ENCODE results near the gene ZNF417. TPM values are rescaled to one million over a fixed set of nuclear protein-coding genes. Genes with fewer than 3 reads are reported as not detected.
"Not testable (repeated sequence)": the region's sequence is repeated elsewhere in the genome, so short reads cannot be mapped to it uniquely, and the experiment has no call there.

Gene ZNF417
- total and polyA plus RNA-seq, 2 donors (not counting 1 experiment from before 2014, with no cell fraction given): 5.9 to 22.1 TPM

DNA sequence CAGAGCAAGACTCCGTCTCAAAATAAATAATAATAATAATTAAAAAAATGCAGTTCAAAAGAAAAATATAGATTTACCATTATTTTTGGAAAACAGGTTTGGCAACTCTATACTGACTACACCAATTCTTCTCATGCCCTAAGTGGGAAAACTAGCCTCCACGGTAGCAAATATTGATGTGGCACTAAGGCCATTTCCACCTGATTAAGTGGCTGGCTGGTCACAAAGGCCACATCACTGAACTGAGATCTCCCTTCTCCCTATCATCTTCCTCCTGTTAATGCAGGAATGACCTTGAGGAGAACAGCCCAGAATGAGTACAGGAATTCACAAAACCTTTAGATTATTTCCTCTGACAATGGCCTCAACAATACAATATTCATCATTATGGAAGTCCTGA is 46.2 kb downstream of the ZNF417 start:
- Histone ChIP-seq H3K27me3 (ENCODE audit: control insufficient read depth, insufficient read depth, low read length) (no peaks in the 10 kb centered on the region), H3K36me3 (ENCODE audit: control insufficient read depth, insufficient read depth, low read length) (peaks cover 15% of the 10 kb centered on the region), H3K27ac (ENCODE audit: insufficient read depth, low read length) (no peak overlapping the region), H3K9me3 (ENCODE audit: control insufficient read depth, insufficient read depth, low read depth, low read length) (peaks cover 12% of the 10 kb centered on the region), H3K4me2 (ENCODE audit: extremely low read depth, insufficient read depth, low read length) (no peak overlapping the region), H3K4me3 (replicated peaks in 1 of 4; ENCODE audit: control extremely low read depth in 1 of 4, insufficient read depth in 1 of 4, low read depth in 3 of 4, low read length in 4 of 4) (no peak overlapping the region), H3K9ac (ENCODE audit: insufficient read depth, low read length) (no peak overlapping the region), H3K79me2 (ENCODE audit: control insufficient read depth, insufficient read depth, low read length) (no peaks in the 10 kb centered on the region), H2AFZ (ENCODE audit: low read length) (no peak overlapping the region), H4K20me1 (ENCODE audit: control insufficient read depth, extremely low read depth, insufficient read depth, low read length) (no peaks in the 10 kb centered on the region), H3K4me1 (ENCODE audit: control insufficient read depth, extremely low read depth, insufficient read depth, low read length) (no peaks in the 10 kb centered on the region)
- no peak for DNase-seq (ENCODE audit: low read depth in 2 of 2)
- TF ChIP-seq, protein P1, sequence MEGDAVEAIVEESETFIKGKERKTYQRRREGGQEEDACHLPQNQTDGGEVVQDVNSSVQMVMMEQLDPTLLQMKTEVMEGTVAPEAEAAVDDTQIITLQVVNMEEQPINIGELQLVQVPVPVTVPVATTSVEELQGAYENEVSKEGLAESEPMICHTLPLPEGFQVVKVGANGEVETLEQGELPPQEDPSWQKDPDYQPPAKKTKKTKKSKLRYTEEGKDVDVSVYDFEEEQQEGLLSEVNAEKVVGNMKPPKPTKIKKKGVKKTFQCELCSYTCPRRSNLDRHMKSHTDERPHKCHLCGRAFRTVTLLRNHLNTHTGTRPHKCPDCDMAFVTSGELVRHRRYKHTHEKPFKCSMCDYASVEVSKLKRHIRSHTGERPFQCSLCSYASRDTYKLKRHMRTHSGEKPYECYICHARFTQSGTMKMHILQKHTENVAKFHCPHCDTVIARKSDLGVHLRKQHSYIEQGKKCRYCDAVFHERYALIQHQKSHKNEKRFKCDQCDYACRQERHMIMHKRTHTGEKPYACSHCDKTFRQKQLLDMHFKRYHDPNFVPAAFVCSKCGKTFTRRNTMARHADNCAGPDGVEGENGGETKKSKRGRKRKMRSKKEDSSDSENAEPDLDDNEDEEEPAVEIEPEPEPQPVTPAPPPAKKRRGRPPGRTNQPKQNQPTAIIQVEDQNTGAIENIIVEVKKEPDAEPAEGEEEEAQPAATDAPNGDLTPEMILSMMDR (conservative IDR thresholded peaks at IDR 0.05 in 1 of 2, IDR thresholded peaks at IDR 0.05 in 1 of 2; ENCODE audit: low read depth in 1 of 2, low read length in 2 of 2): no peak
- TF ChIP-seq EZH2 (IDR thresholded peaks at IDR 0.05; ENCODE audit: low read length, missing control alignments): no peak

DNA sequence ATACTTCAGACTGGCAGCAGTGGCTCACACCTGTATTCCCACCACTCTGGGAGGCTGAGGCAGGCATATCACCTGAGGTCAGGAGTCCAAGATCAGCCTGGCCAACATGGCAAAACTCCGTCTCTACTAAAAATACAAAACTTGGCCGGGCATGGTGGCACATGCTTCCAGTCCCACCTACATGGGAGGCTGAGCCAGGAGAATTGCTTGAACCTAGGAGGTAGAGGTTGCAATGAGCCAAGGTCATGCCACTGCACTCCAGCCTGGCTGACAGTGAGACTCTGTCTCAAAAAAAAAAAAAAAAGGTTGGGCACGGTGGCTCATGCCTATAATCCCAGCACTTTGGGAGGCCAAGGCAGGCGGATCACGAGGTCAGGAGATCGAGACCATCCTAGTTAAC is 46.7 kb downstream of the ZNF417 start:
- not testable (repeated sequence) for H2AFZ ChIP-seq (ENCODE audit: low read length); H3K4me2 ChIP-seq (ENCODE audit: extremely low read depth, insufficient read depth, low read length); DNase-seq (ENCODE audit: low read depth in 2 of 2); H3K27me3 ChIP-seq (ENCODE audit: control insufficient read depth, insufficient read depth, low read length); H4K20me1 ChIP-seq (ENCODE audit: control insufficient read depth, extremely low read depth, insufficient read depth, low read length); H3K4me1 ChIP-seq (ENCODE audit: control insufficient read depth, extremely low read depth, insufficient read depth, low read length); H3K4me3 ChIP-seq (replicated peaks in 1 of 4; ENCODE audit: control extremely low read depth in 1 of 4, insufficient read depth in 1 of 4, low read depth in 3 of 4, low read length in 4 of 4); H3K9ac ChIP-seq (ENCODE audit: insufficient read depth, low read length); H3K79me2 ChIP-seq (ENCODE audit: control insufficient read depth, insufficient read depth, low read length); H3K27ac ChIP-seq (ENCODE audit: insufficient read depth, low read length)
- peaks cover 15% of the 10 kb centered on the region for H3K36me3 ChIP-seq (ENCODE audit: control insufficient read depth, insufficient read depth, low read length)
- peaks cover 12% of the 10 kb centered on the region for H3K9me3 ChIP-seq (ENCODE audit: control insufficient read depth, insufficient read depth, low read depth, low read length)

DNA sequence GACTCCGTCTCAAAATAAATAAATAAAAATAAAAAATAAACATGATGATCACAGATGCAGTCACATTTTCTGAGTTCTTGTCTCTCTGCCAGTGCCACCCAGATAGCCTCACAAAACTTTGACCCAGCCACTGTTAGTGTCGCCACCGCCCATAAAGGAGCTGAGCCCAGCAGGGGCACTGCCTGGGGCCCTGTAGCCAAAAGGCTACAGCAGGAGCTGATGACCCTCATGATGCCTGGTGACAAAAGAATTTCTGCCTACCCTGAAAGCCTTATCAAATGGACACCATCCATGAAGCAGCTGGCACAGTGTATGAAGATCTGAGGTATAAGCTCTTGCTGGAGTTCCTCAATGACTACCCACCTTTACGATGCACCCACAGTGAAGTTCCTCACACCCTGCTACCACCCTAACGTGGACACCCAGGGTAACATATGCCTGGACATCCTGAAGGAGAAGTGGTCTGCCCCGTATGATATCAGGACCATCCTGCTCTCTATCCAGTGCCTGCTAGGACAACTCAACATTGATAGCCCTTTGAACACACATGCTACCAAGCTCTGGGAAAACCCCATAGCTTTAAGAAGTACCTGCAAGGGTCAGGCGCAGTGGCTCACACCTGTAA is 48.4 kb downstream of the ZNF417 start:
- TF ChIP-seq, protein P1 (conservative IDR thresholded peaks at IDR 0.05 in 1 of 2, IDR thresholded peaks at IDR 0.05 in 1 of 2; ENCODE audit: low read depth in 1 of 2, low read length in 2 of 2): no peak
- no peak for TF ChIP-seq EZH2 (IDR thresholded peaks at IDR 0.05; ENCODE audit: low read length, missing control alignments)
- H4K20me1 ChIP-seq (ENCODE audit: control insufficient read depth, extremely low read depth, insufficient read depth, low read length): no peaks in the 10 kb centered on the region
- H3K9me3 ChIP-seq (ENCODE audit: control insufficient read depth, insufficient read depth, low read depth, low read length): peaks cover 10% of the 10 kb centered on the region
- no peak for DNase-seq (ENCODE audit: low read depth in 2 of 2)
- no peaks in the 10 kb centered on the region for H3K4me1 ChIP-seq (ENCODE audit: control insufficient read depth, extremely low read depth, insufficient read depth, low read length)
- peaks cover 13% of the 10 kb centered on the region for H3K36me3 ChIP-seq (ENCODE audit: control insufficient read depth, insufficient read depth, low read length)
- no peak overlapping the region for H3K27ac ChIP-seq (ENCODE audit: insufficient read depth, low read length)
- no peak overlapping the region for H3K9ac ChIP-seq (ENCODE audit: insufficient read depth, low read length)
- no peak overlapping the region for H2AFZ ChIP-seq (ENCODE audit: low read length)
- H3K4me3 ChIP-seq (replicated peaks in 1 of 4; ENCODE audit: control extremely low read depth in 1 of 4, insufficient read depth in 1 of 4, low read depth in 3 of 4, low read length in 4 of 4): no peak overlapping the region
- no peak overlapping the region for H3K4me2 ChIP-seq (ENCODE audit: extremely low read depth, insufficient read depth, low read length)
- no peaks in the 10 kb centered on the region for H3K79me2 ChIP-seq (ENCODE audit: control insufficient read depth, insufficient read depth, low read length)
- H3K27me3 ChIP-seq (ENCODE audit: control insufficient read depth, insufficient read depth, low read length): no peaks in the 10 kb centered on the region

Other genes with a start within 250 kb of the ZNF417 start
- not detected in 2 replicates for gene ZSCAN4, start 247.7 kb downstream of the ZNF417 start, total RNA-seq
- not detected in 2 replicates for gene ZSCAN4, start 247.7 kb downstream of the ZNF417 start, polyA plus RNA-seq
- 4.8 and 4.9 TPM in 2 replicates for gene ZNF551, start 234.6 kb downstream of the ZNF417 start, total RNA-seq
- gene ZNF551, start 234.6 kb downstream of the ZNF417 start, polyA plus RNA-seq: 3.7 and 4.8 TPM in 2 replicates
- 3.3 and 6.3 TPM in 2 replicates for gene ZNF154, start 207.4 kb downstream of the ZNF417 start, total RNA-seq
- gene ZNF154, start 207.4 kb downstream of the ZNF417 start, polyA plus RNA-seq: 1.8 and 2.7 TPM in 2 replicates
- 10.5 and 16.8 TPM in 2 replicates for gene ZNF671, start 189.0 kb downstream of the ZNF417 start, total RNA-seq
- gene ZNF671, start 189.0 kb downstream of the ZNF417 start, polyA plus RNA-seq: 3.4 and 5.2 TPM in 2 replicates
- 10.3 and 20.0 TPM in 2 replicates for gene ZNF776, start 169.8 kb downstream of the ZNF417 start, total RNA-seq
- 5.7 and 7.8 TPM in 2 replicates for gene ZNF776, start 169.8 kb downstream of the ZNF417 start, polyA plus RNA-seq
- 14.9 and 16.8 TPM in 2 replicates for gene ZNF586, start 146.9 kb downstream of the ZNF417 start, total RNA-seq
- 5.9 and 6.1 TPM in 2 replicates for gene ZNF586, start 146.9 kb downstream of the ZNF417 start, polyA plus RNA-seq
- gene ZNF552, start 101.7 kb downstream of the ZNF417 start, total RNA-seq: 3.8 and 3.9 TPM in 2 replicates
- gene ZNF552, start 101.7 kb downstream of the ZNF417 start, polyA plus RNA-seq: 1.5 and 1.9 TPM in 2 replicates
- gene ZNF587B, start 86.3 kb downstream of the ZNF417 start, total RNA-seq: 12.1 and 12.4 TPM in 2 replicates
- gene ZNF587B, start 86.3 kb downstream of the ZNF417 start, polyA plus RNA-seq: 4.9 and 6.5 TPM in 2 replicates
- gene ZNF587, start 66.7 kb downstream of the ZNF417 start, total RNA-seq: 12.1 and 23.6 TPM in 2 replicates
- gene ZNF587, start 66.7 kb downstream of the ZNF417 start, polyA plus RNA-seq: 7.4 and 8.8 TPM in 2 replicates
- gene ZNF814, start 27.6 kb downstream of the ZNF417 start, total RNA-seq: 3.9 and 6.1 TPM in 2 replicates
- 5.5 and 7.8 TPM in 2 replicates for gene ZNF814, start 27.6 kb downstream of the ZNF417 start, polyA plus RNA-seq
- gene ZNF418, start 18.8 kb upstream of the ZNF417 start, total RNA-seq: 8.2 and 8.4 TPM in 2 replicates
- 2.2 and 3.3 TPM in 2 replicates for gene ZNF418, start 18.8 kb upstream of the ZNF417 start, polyA plus RNA-seq
- 5.1 and 6.3 TPM in 2 replicates for gene ZNF256, start 31.1 kb upstream of the ZNF417 start, total RNA-seq
- gene ZNF256, start 31.1 kb upstream of the ZNF417 start, polyA plus RNA-seq: 3.0 and 3.7 TPM in 2 replicates
- gene C19orf18, start 57.9 kb upstream of the ZNF417 start, total RNA-seq: 0.26 and 0.83 TPM in 2 replicates
- 0.09 and 0.17 TPM in 2 replicates for gene C19orf18, start 57.9 kb upstream of the ZNF417 start, polyA plus RNA-seq
- 14.9 and 17.5 TPM in 2 replicates for gene ZNF606, start 86.2 kb upstream of the ZNF417 start, total RNA-seq
- 3.5 and 4.7 TPM in 2 replicates for gene ZNF606, start 86.2 kb upstream of the ZNF417 start, polyA plus RNA-seq
- gene ZSCAN1, start 117.4 kb upstream of the ZNF417 start, total RNA-seq: under 0.01 TPM in 1 of 2 replicates, not detected in the other
- not detected in 2 replicates for gene ZSCAN1, start 117.4 kb upstream of the ZNF417 start, polyA plus RNA-seq
- 6.2 and 11.2 TPM in 2 replicates for gene ZNF135, start 142.7 kb upstream of the ZNF417 start, total RNA-seq
- 5.6 and 6.6 TPM in 2 replicates for gene ZNF135, start 142.7 kb upstream of the ZNF417 start, polyA plus RNA-seq
- 51.6 and 71.0 TPM in 2 replicates for gene ZSCAN18, start 181.6 kb upstream of the ZNF417 start, total RNA-seq
- gene ZSCAN18, start 181.6 kb upstream of the ZNF417 start, polyA plus RNA-seq: 13.6 and 17.6 TPM in 2 replicates
- gene ZNF329, start 234.2 kb upstream of the ZNF417 start, total RNA-seq: 17.2 and 21.1 TPM in 2 replicates
- gene ZNF329, start 234.2 kb upstream of the ZNF417 start, polyA plus RNA-seq: 6.3 and 6.8 TPM in 2 replicates

All from fibroblast of lung (primary cell).